Liver (tissue), 3 donors: ENCODE results near the gene UBE3C.

Experiments used
- GABPA ChIP-seq, 2 donors: IDR thresholded peaks in 1 of 2; conservative IDR thresholded peaks in 1 of 2; 2 replicates each; pipeline ENCODE4 v1.6.1; 2016; ENCODE audit warnings: antibody characterized with exemption in 2 of 2, mild to moderate bottlenecking in 1 of 2, moderate library complexity in 1 of 2
- JUND ChIP-seq, 2 donors: IDR thresholded peaks; 2 replicates each; pipeline ENCODE4 v1.6.1; 2016; ENCODE audit warnings: antibody characterized with exemption in 2 of 2
- TAF1 ChIP-seq: conservative IDR thresholded peaks from 2 replicates; pipeline ENCODE4 v1.6.1; 2016; ENCODE audit warnings: antibody characterized with exemption, mild to moderate bottlenecking
- TF ChIP-seq, protein P1 (sequence below): fragments of 150-350 bp; IDR thresholded peaks from 2 replicates; pipeline ENCODE4 v1.5.1; 2017; ENCODE audit warnings: improper control_type of control experiment, low read depth, low read length; ENCODE audit not compliant: missing input control
- TF ChIP-seq, protein P2 (sequence below): IDR thresholded peaks from 2 replicates; pipeline ENCODE4 v1.6.1; 2016; ENCODE audit warnings: antibody characterized with exemption, mild to moderate bottlenecking
- TF ChIP-seq, protein P3 (sequence below): IDR thresholded peaks from 2 replicates; pipeline ENCODE4 v1.6.1; 2016; ENCODE audit warnings: antibody characterized with exemption
- donor health status: healthy.
- donor health status: healthy.

DNA sequence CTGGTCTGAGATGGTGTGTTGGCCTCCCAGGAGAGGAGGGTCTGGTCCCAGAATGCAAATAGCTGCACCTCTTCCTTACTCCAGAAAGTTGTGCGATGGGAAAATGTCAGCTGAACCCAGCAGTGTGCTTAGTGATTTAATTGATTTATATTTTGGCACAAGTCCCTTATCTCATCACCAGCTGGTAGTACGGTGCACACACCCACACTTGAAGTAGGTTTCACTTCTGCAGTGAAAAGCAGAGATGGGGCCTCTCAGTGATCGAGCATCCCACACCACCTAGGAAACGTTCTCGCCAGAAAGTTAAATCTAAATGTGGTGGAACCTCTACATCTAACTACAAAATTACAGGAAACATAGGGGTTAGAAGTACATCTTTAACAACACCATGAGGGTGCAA lies 80.4 kb downstream of the UBE3C start:
- TF ChIP-seq JUND (IDR thresholded peaks at IDR 0.05), result no peak
- TF ChIP-seq, protein P1, sequence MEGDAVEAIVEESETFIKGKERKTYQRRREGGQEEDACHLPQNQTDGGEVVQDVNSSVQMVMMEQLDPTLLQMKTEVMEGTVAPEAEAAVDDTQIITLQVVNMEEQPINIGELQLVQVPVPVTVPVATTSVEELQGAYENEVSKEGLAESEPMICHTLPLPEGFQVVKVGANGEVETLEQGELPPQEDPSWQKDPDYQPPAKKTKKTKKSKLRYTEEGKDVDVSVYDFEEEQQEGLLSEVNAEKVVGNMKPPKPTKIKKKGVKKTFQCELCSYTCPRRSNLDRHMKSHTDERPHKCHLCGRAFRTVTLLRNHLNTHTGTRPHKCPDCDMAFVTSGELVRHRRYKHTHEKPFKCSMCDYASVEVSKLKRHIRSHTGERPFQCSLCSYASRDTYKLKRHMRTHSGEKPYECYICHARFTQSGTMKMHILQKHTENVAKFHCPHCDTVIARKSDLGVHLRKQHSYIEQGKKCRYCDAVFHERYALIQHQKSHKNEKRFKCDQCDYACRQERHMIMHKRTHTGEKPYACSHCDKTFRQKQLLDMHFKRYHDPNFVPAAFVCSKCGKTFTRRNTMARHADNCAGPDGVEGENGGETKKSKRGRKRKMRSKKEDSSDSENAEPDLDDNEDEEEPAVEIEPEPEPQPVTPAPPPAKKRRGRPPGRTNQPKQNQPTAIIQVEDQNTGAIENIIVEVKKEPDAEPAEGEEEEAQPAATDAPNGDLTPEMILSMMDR, result no peak
- TF ChIP-seq, protein P2, sequence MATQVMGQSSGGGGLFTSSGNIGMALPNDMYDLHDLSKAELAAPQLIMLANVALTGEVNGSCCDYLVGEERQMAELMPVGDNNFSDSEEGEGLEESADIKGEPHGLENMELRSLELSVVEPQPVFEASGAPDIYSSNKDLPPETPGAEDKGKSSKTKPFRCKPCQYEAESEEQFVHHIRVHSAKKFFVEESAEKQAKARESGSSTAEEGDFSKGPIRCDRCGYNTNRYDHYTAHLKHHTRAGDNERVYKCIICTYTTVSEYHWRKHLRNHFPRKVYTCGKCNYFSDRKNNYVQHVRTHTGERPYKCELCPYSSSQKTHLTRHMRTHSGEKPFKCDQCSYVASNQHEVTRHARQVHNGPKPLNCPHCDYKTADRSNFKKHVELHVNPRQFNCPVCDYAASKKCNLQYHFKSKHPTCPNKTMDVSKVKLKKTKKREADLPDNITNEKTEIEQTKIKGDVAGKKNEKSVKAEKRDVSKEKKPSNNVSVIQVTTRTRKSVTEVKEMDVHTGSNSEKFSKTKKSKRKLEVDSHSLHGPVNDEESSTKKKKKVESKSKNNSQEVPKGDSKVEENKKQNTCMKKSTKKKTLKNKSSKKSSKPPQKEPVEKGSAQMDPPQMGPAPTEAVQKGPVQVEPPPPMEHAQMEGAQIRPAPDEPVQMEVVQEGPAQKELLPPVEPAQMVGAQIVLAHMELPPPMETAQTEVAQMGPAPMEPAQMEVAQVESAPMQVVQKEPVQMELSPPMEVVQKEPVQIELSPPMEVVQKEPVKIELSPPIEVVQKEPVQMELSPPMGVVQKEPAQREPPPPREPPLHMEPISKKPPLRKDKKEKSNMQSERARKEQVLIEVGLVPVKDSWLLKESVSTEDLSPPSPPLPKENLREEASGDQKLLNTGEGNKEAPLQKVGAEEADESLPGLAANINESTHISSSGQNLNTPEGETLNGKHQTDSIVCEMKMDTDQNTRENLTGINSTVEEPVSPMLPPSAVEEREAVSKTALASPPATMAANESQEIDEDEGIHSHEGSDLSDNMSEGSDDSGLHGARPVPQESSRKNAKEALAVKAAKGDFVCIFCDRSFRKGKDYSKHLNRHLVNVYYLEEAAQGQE, result no peak
- no peak for TF ChIP-seq GABPA (IDR thresholded peaks at IDR 0.05 in 1 of 2, conservative IDR thresholded peaks at IDR 0.05 in 1 of 2)
- TF ChIP-seq, protein P3, sequence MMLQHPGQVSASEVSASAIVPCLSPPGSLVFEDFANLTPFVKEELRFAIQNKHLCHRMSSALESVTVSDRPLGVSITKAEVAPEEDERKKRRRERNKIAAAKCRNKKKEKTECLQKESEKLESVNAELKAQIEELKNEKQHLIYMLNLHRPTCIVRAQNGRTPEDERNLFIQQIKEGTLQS, result no peak
- no peak for TF ChIP-seq TAF1
